Posterior vena cava (tissue), 2 donors: ENCODE results near the gene CBY2. TPM values are rescaled to one million over a fixed set of nuclear protein-coding genes. Genes with fewer than 3 reads are reported as not detected.
"Not testable (repeated sequence)": the region's sequence is repeated elsewhere in the genome, so short reads cannot be mapped to it uniquely, and the experiment has no call there.

Experiments
- DNase-seq: peaks from one replicate; pipeline ENCODE4 v3.0.0-alpha.2; 2020; ENCODE audit warnings: low spot score
- intact Hi-C, 2 donors: fragments of 100-400 bp; cut with DNase I; formaldehyde crosslinking; loops; one replicate each; pipeline versions ENCODE4 v1.14.1 to v1.14.2; 2022 to 2023
- long read RNA-seq, 2 donors: library from polyadenylated mRNA; unstranded; transcript quantifications; one replicate each; pipeline ENCODE4 v2.0.0, GENCODE V29; 2020 to 2021
- total RNA-seq, 2 donors: library from RNA; stranded (reverse); fragmentation: NEBNext Ultra II Directional; extraction: Animal tissue kit (Norgen Biotek cat#: 25700); gene quantifications; one replicate each; pipeline ENCODE4 v1.2.1, GENCODE V29; 2021
- donor health status: DM: yes; HTN: yes; CAD: no.
- donor health status: DM: yes; HTN: yes; CAD: no.

CBY2 gene
- not detected for total RNA-seq
- long read RNA-seq, donor 1, result 0 reads
- long read RNA-seq, donor 2, result 0 reads

- no peak for DNase-seq
- intact Hi-C loops, result no loop called here
These were observed at the start of gene CBY2 for GRCh38 chr13:45702088-45702487. Gene CBY2 (plus strand): TSS chr13:45702320. CDS start chr13:45702391, 71 bp downstream.

- intact Hi-C loops, result no loop called here
- DNase-seq, result no peak
These were observed 47.3 kb upstream of the CBY2 start for GRCh38 chr13:45654633-45655349.

- intact Hi-C loops, result no loop called here
- DNase-seq, result no peak
These were observed 43.4 kb upstream of the CBY2 start for GRCh38 chr13:45658586-45659235.

GRCh38 chr13:45659536-45659935 lies 42.6 kb upstream of the CBY2 start:
- intact Hi-C loops, result no loop called here
- no peak for DNase-seq

GRCh38 chr13:45660458-45660857 lies 41.7 kb upstream of the CBY2 start:
- intact Hi-C loops, result loop anchor here in 1 of 2 donors (1.0 kb wide), 1 partner anchor 9 kb away; no protein-coding TSS in a partner anchor
- DNase-seq, result not testable (repeated sequence)

- no peak for DNase-seq
- intact Hi-C loops, result no loop called here
These were observed 40.0 kb upstream of the CBY2 start for GRCh38 chr13:45662162-45662561.

- intact Hi-C loops, DNase-seq: not testable (repeated sequence)
These were observed 39.2 kb upstream of the CBY2 start for GRCh38 chr13:45662903-45663302.

GRCh38 chr13:45669626-45670025 lies 32.5 kb upstream of the CBY2 start:
- DNase-seq, intact Hi-C loops: not testable (repeated sequence)

- intact Hi-C loops, result no loop called here
- DNase-seq, result no peak
These were observed 31.8 kb upstream of the CBY2 start for GRCh38 chr13:45670189-45670885.

- DNase-seq, result no peak
- intact Hi-C loops, result no loop called here
These were observed 27.2 kb upstream of the CBY2 start for GRCh38 chr13:45674908-45675307.

GRCh38 chr13:45678282-45678681 lies 23.8 kb upstream of the CBY2 start:
- no peak for DNase-seq
- intact Hi-C loops, result no loop called here

- no peak for DNase-seq
These were observed 21.0 kb upstream of the CBY2 start for GRCh38 chr13:45681113-45681512.

GRCh38 chr13:45682494-45683008 lies 19.6 kb upstream of the CBY2 start:
- no peak for DNase-seq
- intact Hi-C loops, result no loop called here

More at GRCh38 chr13:45681113-45681512, 21.0 kb upstream of the CBY2 start:
- intact Hi-C loops, result no loop called here

GRCh38 chr13:45683701-45684100 lies 18.4 kb upstream of the CBY2 start:
- intact Hi-C loops, result no loop called here
- no peak for DNase-seq

- DNase-seq, result no peak
- intact Hi-C loops, result no loop called here
These were observed 13.5 kb upstream of the CBY2 start for GRCh38 chr13:45688577-45688976.

- DNase-seq, result no peak
- intact Hi-C loops, result no loop called here
These were observed 11.5 kb upstream of the CBY2 start for GRCh38 chr13:45690636-45691035.

GRCh38 chr13:45691251-45691650 lies 10.9 kb upstream of the CBY2 start:
- no peak for DNase-seq
- intact Hi-C loops, result no loop called here

GRCh38 chr13:45691667-45692066 lies 10.5 kb upstream of the CBY2 start:
- DNase-seq, result no peak

GRCh38 chr13:45695198-45695730 lies 6.9 kb upstream of the CBY2 start:
- DNase-seq, result no peak
- intact Hi-C loops, result no loop called here

More at GRCh38 chr13:45691667-45692066, 10.5 kb upstream of the CBY2 start:
- intact Hi-C loops, result no loop called here
